HepG2 (cell line): ENCODE measurements around the gene RBBP8NL. TPM values are rescaled to one million over a fixed set of nuclear protein-coding genes. Genes with fewer than 3 reads are reported as not detected.

ENCODE experiments used
- AKAP8 ChIP-seq: sonication (generic); formaldehyde crosslinking; IDR thresholded peaks from 2 replicates; pipeline ENCODE4 v1.5.1; 2020; ENCODE audit warnings: mild to moderate bottlenecking, missing genetic modification reagents
- CREB1 ChIP-seq, 2 experiments: fragments of 450-650 bp in 1 of 2; IDR thresholded peaks; 2 replicates each; pipeline ENCODE4 v1.6.1; 2016 to 2017; ENCODE audit warnings: control low read depth in 1 of 2, mild to moderate bottlenecking in 1 of 2, missing compliant biosample characterization in 1 of 2, missing genetic modification characterization in 1 of 2
- ELF1 ChIP-seq: sonication (generic); formaldehyde crosslinking; IDR thresholded peaks from 2 replicates; pipeline ENCODE4 v1.4.0; 2020; ENCODE audit warnings: missing genetic modification reagents
- ESRRA ChIP-seq: sonication (generic); formaldehyde crosslinking; IDR thresholded peaks from 2 replicates; pipeline ENCODE4 v1.5.1; 2020; ENCODE audit warnings: mild to moderate bottlenecking, low read depth, missing genetic modification reagents
- FOXP1 ChIP-seq, 2 experiments: fragments of 450-650 bp in 1 of 2; IDR thresholded peaks; 2 replicates each; pipeline ENCODE4 v1.6.1; 2017 to 2018; ENCODE audit warnings: antibody characterized with exemption in 1 of 2
- HMGA1 ChIP-seq: sonication (generic); formaldehyde crosslinking; conservative IDR thresholded peaks from 2 replicates; pipeline ENCODE4 v1.4.0; 2020; ENCODE audit warnings: missing genetic modification reagents
- HNF1A ChIP-seq, 2 experiments: sonication (generic) in 1 of 2; formaldehyde crosslinking in 1 of 2; IDR thresholded peaks; 2 replicates each; pipeline versions ENCODE4 v1.4.0 to v1.6.1; 2016 to 2020; ENCODE audit warnings: borderline replicate concordance in 1 of 2, low read depth in 1 of 2, mild to moderate bottlenecking in 1 of 2, missing genetic modification reagents in 1 of 2
- MIER3 ChIP-seq: IDR thresholded peaks from 2 replicates; pipeline ENCODE4 v1.6.1; 2016; ENCODE audit warnings: missing compliant biosample characterization, borderline replicate concordance
- NCOA5 ChIP-seq: sonication (generic); formaldehyde crosslinking; IDR thresholded peaks from 2 replicates; pipeline ENCODE4 v1.4.0; 2020; ENCODE audit warnings: missing genetic modification reagents
- SAFB2 ChIP-seq: sonication (generic); formaldehyde crosslinking; IDR thresholded peaks from 2 replicates; pipeline ENCODE4 v1.5.1; 2020; ENCODE audit warnings: missing genetic modification reagents, low read depth, mild to moderate bottlenecking, borderline replicate concordance
- SIX4 ChIP-seq: sonication (generic); formaldehyde crosslinking; IDR thresholded peaks from 2 replicates; pipeline ENCODE4 v1.4.0; 2020; ENCODE audit warnings: missing genetic modification reagents
- SUZ12 ChIP-seq: fragments of 150-350 bp; IDR thresholded peaks from 2 replicates; pipeline ENCODE4 v1.6.1; 2014; ENCODE audit warnings: low read depth, low read length
- TOPORS ChIP-seq: sonication (generic); formaldehyde crosslinking; IDR thresholded peaks from 2 replicates; pipeline ENCODE4 v1.8.0; 2023; ENCODE audit warnings: mild to moderate bottlenecking, missing genetic modification reagents
- ZBTB37 ChIP-seq: sonication (generic); formaldehyde crosslinking; IDR thresholded peaks from 2 replicates; pipeline ENCODE4 v1.4.0; 2020; ENCODE audit warnings: mild to moderate bottlenecking, missing genetic modification reagents
- ZNF3 ChIP-seq: IDR thresholded peaks from 2 replicates; pipeline ENCODE4 v1.7.0; 2017; ENCODE audit warnings: inconsistent platforms
- ZNF317 ChIP-seq: sonication (generic); formaldehyde crosslinking; IDR thresholded peaks from 2 replicates; pipeline ENCODE4 v1.5.0; 2020; ENCODE audit warnings: mild to moderate bottlenecking, missing genetic modification reagents
- ZNF530 ChIP-seq: sonication (generic); formaldehyde crosslinking; IDR thresholded peaks from 2 replicates; pipeline ENCODE4 v1.5.0; 2020; ENCODE audit warnings: low read depth, mild to moderate bottlenecking, missing genetic modification reagents
- ZNF572 ChIP-seq: sonication (generic); formaldehyde crosslinking; IDR thresholded peaks from 2 replicates; pipeline ENCODE4 v1.5.1; 2020; ENCODE audit warnings: mild to moderate bottlenecking, missing genetic modification reagents
- ZNF766 ChIP-seq: sonication (generic); formaldehyde crosslinking; IDR thresholded peaks from 2 replicates; pipeline ENCODE4 v1.5.0; 2020; ENCODE audit warnings: missing genetic modification reagents, borderline replicate concordance
- ZNF772 ChIP-seq: sonication (generic); formaldehyde crosslinking; IDR thresholded peaks from 2 replicates; pipeline ENCODE4 v1.5.0; 2020; ENCODE audit warnings: mild to moderate bottlenecking, missing genetic modification reagents
- ZNF883 ChIP-seq: sonication (generic); formaldehyde crosslinking; IDR thresholded peaks from 2 replicates; pipeline ENCODE4 v1.5.1; 2020; ENCODE audit warnings: mild to moderate bottlenecking, missing genetic modification reagents; ENCODE audit errors: not compliant biosample characterization
- ZSCAN31 ChIP-seq: sonication (generic); formaldehyde crosslinking; IDR thresholded peaks from 2 replicates; pipeline ENCODE4 v1.5.0; 2020; ENCODE audit warnings: low read depth, mild to moderate bottlenecking, missing genetic modification reagents
- polyA plus RNA-seq, 8 experiments: library from polyadenylated mRNA; depleted of rRNA in 3 of 8; stranded (reverse) in 7 of 8; unstranded in 1 of 8; fragments of >200 nt; fragmentation: Illumina TruSeq in 4 of 8; extraction: Trizol in 4 of 8; gene quantifications; 2 replicates each; pipeline versions ENCODE4 v1.2.1 to v1.2.3, GENCODE V29; 2011 to 2016; ENCODE audit warnings: low read depth in 4 of 8, missing spikeins in 1 of 8, mixed read lengths in 1 of 8; ENCODE audit not compliant: insufficient read depth in 1 of 8
- total RNA-seq, 5 experiments: library from RNA; depleted of rRNA; stranded (reverse); fragments of >200 nt; fragmentation: Illumina TruSeq; extraction: Trizol; gene quantifications; 2 replicates each; pipeline ENCODE4 v1.2.3, GENCODE V29; 2016; ENCODE audit warnings: low read depth in 1 of 5
- TF ChIP-seq, protein P1 (sequence below): sonication (generic); formaldehyde crosslinking; IDR thresholded peaks from 2 replicates; pipeline ENCODE4 v1.4.0; 2020; ENCODE audit warnings: missing genetic modification reagents

Gene RBBP8NL
- total and polyA plus RNA-seq, 2 of the 13 experiments (the other 11 are each of a cell fraction or from before 2014, with no cell fraction given), result 0.69 to 0.86 TPM

DNA sequence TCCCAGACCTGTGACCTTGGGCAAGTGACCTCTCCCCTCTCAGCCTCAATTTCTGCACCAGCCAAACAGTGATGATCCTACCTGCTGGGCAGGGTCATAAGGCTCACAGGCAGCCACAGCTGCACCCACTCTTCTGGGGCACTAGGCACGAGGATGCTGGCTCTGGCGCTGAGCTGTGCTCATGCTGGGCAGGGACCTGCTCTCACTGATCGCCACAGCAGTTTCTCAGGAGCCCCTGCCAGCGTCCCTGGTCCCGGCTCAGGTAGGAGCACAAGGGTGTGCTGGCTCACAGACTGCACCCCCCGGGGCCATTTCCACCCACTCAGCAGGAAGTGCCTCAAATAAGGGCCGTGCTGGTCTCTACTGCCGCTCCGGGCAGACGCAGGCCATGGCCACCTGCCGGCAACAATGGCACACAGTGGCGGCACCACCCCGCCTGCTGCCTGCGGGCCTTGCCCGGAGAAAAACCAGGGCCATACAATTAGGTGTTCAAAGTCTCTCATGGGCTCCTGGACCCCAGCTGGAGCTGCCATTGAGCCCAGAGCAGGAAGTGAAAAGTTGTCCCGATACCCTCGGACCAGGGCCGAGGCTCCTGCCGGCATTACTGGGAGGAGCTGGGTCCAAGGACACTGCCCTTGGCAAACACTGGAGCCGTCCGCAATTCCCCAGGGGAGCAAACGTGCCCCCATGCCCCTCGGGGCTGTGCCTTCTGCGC, 15.7 kb downstream of the RBBP8NL start (continued):
- TF ChIP-seq ZNF3 (CRISPR knock-in tag) (no peak), HMGA1 (no peak), SUZ12 (no peak), TOPORS (CRISPR knock-in tag) (peak; percentile 93), SAFB2 (CRISPR knock-in tag) (peak; percentile 82; the same call in 1 of the 2 replicates), ZNF572 (CRISPR knock-in tag) (no peak), FOXP1 (IDR thresholded peaks at IDR 0.05) (no peak), FOXP1 (CRISPR knock-in tag; IDR thresholded peaks at IDR 0.05) (no peak; the same call in 1 of the 2 replicates), ZBTB37 (CRISPR knock-in tag) (peak; percentile 73; the same call in 1 of the 2 replicates), ZNF883 (CRISPR knock-in tag) (no peak), ZNF530 (CRISPR knock-in tag) (no peak), AKAP8 (CRISPR knock-in tag) (no peak), ELF1 (CRISPR knock-in tag) (peak; percentile 74), NCOA5 (CRISPR knock-in tag) (no peak), HNF1A (IDR thresholded peaks at IDR 0.05; ENCODE audit: low read depth) (no peak), HNF1A (CRISPR knock-in tag; IDR thresholded peaks at IDR 0.05; ENCODE audit: borderline replicate concordance) (peak; percentile 53), ZNF772 (CRISPR knock-in tag) (peak; percentile 85; the same call in 1 of the 2 replicates), ESRRA (CRISPR knock-in tag) (peak; percentile 76), ZSCAN31 (CRISPR knock-in tag) (peak; percentile 78; the same call in 1 of the 2 replicates), SIX4 (CRISPR knock-in tag) (0 out of 2 replicates have a peak, but pooled peaks have one; percentile 26), ZNF766 (CRISPR knock-in tag) (no peak), CREB1 (IDR thresholded peaks at IDR 0.05) (no peak), CREB1 (CRISPR knock-in tag; IDR thresholded peaks at IDR 0.05) (no peak), MIER3 (0 out of 2 replicates have a peak, but pooled peaks have one; percentile 26), ZNF317 (CRISPR knock-in tag) (no peak; the same call in 1 of the 2 replicates)
- TF ChIP-seq, protein P1, sequence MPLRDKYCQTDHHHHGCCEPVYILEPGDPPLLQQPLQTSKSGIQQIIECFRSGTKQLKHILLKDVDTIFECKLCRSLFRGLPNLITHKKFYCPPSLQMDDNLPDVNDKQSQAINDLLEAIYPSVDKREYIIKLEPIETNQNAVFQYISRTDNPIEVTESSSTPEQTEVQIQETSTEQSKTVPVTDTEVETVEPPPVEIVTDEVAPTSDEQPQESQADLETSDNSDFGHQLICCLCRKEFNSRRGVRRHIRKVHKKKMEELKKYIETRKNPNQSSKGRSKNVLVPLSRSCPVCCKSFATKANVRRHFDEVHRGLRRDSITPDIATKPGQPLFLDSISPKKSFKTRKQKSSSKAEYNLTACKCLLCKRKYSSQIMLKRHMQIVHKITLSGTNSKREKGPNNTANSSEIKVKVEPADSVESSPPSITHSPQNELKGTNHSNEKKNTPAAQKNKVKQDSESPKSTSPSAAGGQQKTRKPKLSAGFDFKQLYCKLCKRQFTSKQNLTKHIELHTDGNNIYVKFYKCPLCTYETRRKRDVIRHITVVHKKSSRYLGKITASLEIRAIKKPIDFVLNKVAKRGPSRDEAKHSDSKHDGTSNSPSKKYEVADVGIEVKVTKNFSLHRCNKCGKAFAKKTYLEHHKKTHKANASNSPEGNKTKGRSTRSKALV, result no peak; the same call in 1 of the 2 replicates
